HepG2 (cell line): Measurements from ENCODE around the gene NCOA5. TPM values are rescaled to one million over a fixed set of nuclear protein-coding genes. Genes with fewer than 3 reads are reported as not detected.

Experiments
- ATAC-seq: fragments of 200-7000 bp; cut with Tn5 transposase; 3 replicates; pipeline ENCODE4 v1.9.1; 2020; ENCODE audit warnings: mild to moderate bottlenecking, moderate library complexity
- BruUV-seq: library from RNA; stranded (reverse); fragments of 400-500 nt; replicated peaks from 2 replicates; lab custom pipeline; 2021; lab: Mats Ljungman, UMichigan
- CTCF ChIA-PET: fragments of 300-600 bp; formaldehyde crosslinking; extraction: SDS; loops from one replicate; lab custom pipeline; 2021; ENCODE audit warnings: low total read pairs, inconsistent platforms, low intra/inter-chr PET ratio; lab: Yijun Ruan, JAX
- POLR2A ChIA-PET: fragments of 350-600 bp; sonication (Branson Sonifier 250); formaldehyde crosslinking; loops from one replicate; lab custom pipeline; 2020; ENCODE audit warnings: antibody characterized with exemption, inconsistent platforms; lab: Yijun Ruan, JAX
- DNase-seq: peaks from one replicate; pipeline ENCODE4 v3.0.0-alpha.2; 2015; ENCODE audit warnings: low spot score
- FAIRE-seq: peaks from 3 replicates; lab custom pipeline; 2011; peaks lifted over from hg19 to GRCh38; lab: Jason Lieb, UNC
- H2AFZ ChIP-seq: one replicate; pipeline ENCODE4 v1.6.1; 2011; ENCODE audit warnings: low read length, inconsistent platforms
- H3K27ac ChIP-seq: fragments of 300-600 bp; 3 replicates; pipeline ENCODE4 v1.8.0; 2011; ENCODE audit warnings: mixed run types, mild to moderate bottlenecking, mixed read lengths, low read length, inconsistent platforms; ENCODE audit not compliant: insufficient read depth; ENCODE audit errors: extremely low read length
- H3K27me3 ChIP-seq, 2 experiments: fragments of 200-600 bp in 1 of 2; 2 replicates in 1 of 2; 3 replicates in 1 of 2; pipeline versions ENCODE4 v1.6.0 to v1.8.0; 2011; ENCODE audit warnings: low read length in 2 of 2, mild to moderate bottlenecking in 2 of 2, moderate library complexity in 2 of 2, inconsistent platforms in 1 of 2; ENCODE audit not compliant: insufficient read depth in 2 of 2, control insufficient read depth in 1 of 2
- H3K36me3 ChIP-seq, 2 experiments: fragments of 200-600 bp in 1 of 2; replicated peaks in 1 of 2; 2 replicates in 1 of 2; 3 replicates in 1 of 2; pipeline versions ENCODE4 v1.5.1 to v1.8.0; 2011; ENCODE audit warnings: low read length in 2 of 2, inconsistent platforms in 1 of 2; ENCODE audit not compliant: insufficient read depth in 2 of 2, control insufficient read depth in 1 of 2
- H3K4me1 ChIP-seq: 2 replicates; pipeline ENCODE4 v1.5.1; 2012; ENCODE audit warnings: low read length, inconsistent platforms; ENCODE audit not compliant: insufficient read depth
- H3K4me2 ChIP-seq: 2 replicates; pipeline ENCODE4 v1.6.0; 2011; ENCODE audit warnings: low read depth, low read length, inconsistent platforms
- H3K4me3 ChIP-seq, 3 experiments: fragments of 200-600 bp in 1 of 3; sonication (generic), shearing (Covaris generic) in 1 of 3; replicated peaks in 1 of 3; 2 replicates each; pipeline ENCODE4 v1.5.1; 2011 to 2016; ENCODE audit warnings: low read length in 3 of 3, inconsistent platforms in 2 of 3, low read depth in 2 of 3, mild to moderate bottlenecking in 2 of 3, control low read depth in 1 of 3, mixed read lengths in 1 of 3; ENCODE audit not compliant: insufficient read depth in 1 of 3
- H3K79me2 ChIP-seq: one replicate; pipeline ENCODE4 v1.6.1; 2011; ENCODE audit warnings: low read length, inconsistent platforms; ENCODE audit not compliant: insufficient read depth
- H3K9ac ChIP-seq: 2 replicates; pipeline ENCODE4 v1.6.0; 2011; ENCODE audit warnings: mild to moderate bottlenecking, low read depth, low read length, inconsistent platforms; ENCODE audit not compliant: insufficient read depth
- H3K9me3 ChIP-seq: 2 replicates; pipeline ENCODE4 v1.5.1; 2012; ENCODE audit warnings: mild to moderate bottlenecking, low read length
- H4K20me1 ChIP-seq: 2 replicates; pipeline ENCODE4 v1.6.0; 2011; ENCODE audit warnings: inconsistent platforms, mild to moderate bottlenecking, low read length, moderate library complexity; ENCODE audit not compliant: insufficient read depth
- ATRX ChIP-seq: sonication (generic); formaldehyde crosslinking; IDR thresholded peaks from 2 replicates; pipeline ENCODE4 v1.4.0; 2020; ENCODE audit warnings: missing genetic modification reagents, borderline replicate concordance
- CEBPG ChIP-seq: IDR thresholded peaks from 2 replicates; pipeline ENCODE4 v1.6.1; 2016
- CHD4 ChIP-seq: fragments of 200-600 bp; sonication (generic); IDR thresholded peaks from 2 replicates; pipeline ENCODE4 v1.7.0; 2017; ENCODE audit warnings: mild to moderate bottlenecking, low read length, borderline replicate concordance
- FOXK2 ChIP-seq: fragments of 450-650 bp; IDR thresholded peaks from 2 replicates; pipeline ENCODE4 v1.6.1; 2016
- GLI4 ChIP-seq: sonication (generic); formaldehyde crosslinking; IDR thresholded peaks from 2 replicates; pipeline ENCODE4 v1.5.1; 2020; ENCODE audit warnings: missing genetic modification reagents, mild to moderate bottlenecking, moderate library complexity, borderline replicate concordance
- HOXA3 ChIP-seq: sonication (generic); formaldehyde crosslinking; IDR thresholded peaks from 2 replicates; pipeline ENCODE4 v1.5.0; 2020; ENCODE audit warnings: missing genetic modification reagents
- KDM5B ChIP-seq: sonication (generic); formaldehyde crosslinking; IDR thresholded peaks from 2 replicates; pipeline ENCODE4 v1.4.0; 2020; ENCODE audit warnings: missing genetic modification reagents, mild to moderate bottlenecking, borderline replicate concordance
- PAWR ChIP-seq: sonication (generic); formaldehyde crosslinking; IDR thresholded peaks from 2 replicates; pipeline ENCODE4 v1.4.0; 2020; ENCODE audit warnings: missing genetic modification reagents, mild to moderate bottlenecking, borderline replicate concordance
- PAXIP1 ChIP-seq: sonication (generic); formaldehyde crosslinking; conservative IDR thresholded peaks from 2 replicates; pipeline ENCODE4 v1.4.0; 2020; ENCODE audit warnings: mild to moderate bottlenecking, missing genetic modification reagents, moderate library complexity
- PHF21A ChIP-seq: sonication (generic); formaldehyde crosslinking; IDR thresholded peaks from 2 replicates; pipeline ENCODE4 v1.5.0; 2020; ENCODE audit warnings: mild to moderate bottlenecking, missing genetic modification reagents
- PTBP1 ChIP-seq: fragments of 200-400 bp; formaldehyde crosslinking; IDR thresholded peaks from 2 replicates; pipeline ENCODE4 v1.6.1; 2018; ENCODE audit warnings: low read length, low read depth; ENCODE audit not compliant: poor library complexity, severe bottlenecking
- REXO4 ChIP-seq: sonication (generic); formaldehyde crosslinking; IDR thresholded peaks from 2 replicates; pipeline ENCODE4 v1.8.0; 2022; ENCODE audit warnings: missing genetic modification reagents, mild to moderate bottlenecking, borderline replicate concordance
- RXRA ChIP-seq: sonication (generic); formaldehyde crosslinking; IDR thresholded peaks from 2 replicates; pipeline ENCODE4 v1.5.1; 2020; ENCODE audit warnings: missing genetic modification reagents
- SAP130 ChIP-seq: IDR thresholded peaks from 2 replicates; pipeline ENCODE4 v1.6.1; 2016; ENCODE audit warnings: low read depth
- SMAD1 ChIP-seq: sonication (generic); formaldehyde crosslinking; IDR thresholded peaks from 2 replicates; pipeline ENCODE4 v1.4.0; 2020; ENCODE audit warnings: missing genetic modification reagents, low read depth, mild to moderate bottlenecking, borderline replicate concordance
- SNAPC5 ChIP-seq: sonication (generic); formaldehyde crosslinking; IDR thresholded peaks from 2 replicates; pipeline ENCODE4 v1.8.1; 2023; ENCODE audit warnings: mild to moderate bottlenecking, missing genetic modification reagents, borderline replicate concordance
- SRF ChIP-seq: IDR thresholded peaks from 2 replicates; pipeline ENCODE4 v1.6.1; 2011; ENCODE audit warnings: mild to moderate bottlenecking, low read depth, low read length, moderate library complexity
- SRSF1 ChIP-seq: fragments of 200-400 bp; formaldehyde crosslinking; optimal IDR thresholded peaks from 2 replicates; pipeline ENCODE3; 2017; ENCODE audit warnings: mild to moderate bottlenecking, low read depth, low read length, moderate library complexity
- ZBTB25 ChIP-seq: IDR thresholded peaks from 2 replicates; pipeline ENCODE4 v1.6.1; 2018; ENCODE audit warnings: missing genetic modification reagents
- ZNF224 ChIP-seq: sonication (generic); formaldehyde crosslinking; IDR thresholded peaks from 2 replicates; pipeline ENCODE4 v1.5.0; 2020; ENCODE audit warnings: mild to moderate bottlenecking, missing genetic modification reagents
- ZNF335 ChIP-seq: sonication (generic); formaldehyde crosslinking; IDR thresholded peaks from 2 replicates; pipeline ENCODE4 v1.4.0; 2020; ENCODE audit warnings: missing genetic modification reagents
- ZNF768 ChIP-seq: sonication (generic); formaldehyde crosslinking; IDR thresholded peaks from 2 replicates; pipeline ENCODE4 v1.4.0; 2020; ENCODE audit warnings: missing genetic modification reagents
- ZZZ3 ChIP-seq: sonication (generic); formaldehyde crosslinking; IDR thresholded peaks from 2 replicates; pipeline ENCODE4 v1.4.0; 2020; ENCODE audit warnings: missing genetic modification reagents, mild to moderate bottlenecking, borderline replicate concordance
- WGBS: methylation state at CpG from one replicate; pipeline ENCODE4 v1.1.6; 2017; ENCODE audit warnings: low lambda C conversion rate; 5-methylcytosine and 5-hydroxymethylcytosine counted together
- in situ Hi-C: cut with HindIII; loops from 2 replicates; pipeline ENCODE4 v1.10.0; 2017; ENCODE audit warnings: low pct_unique_long_range_greater_than_20kb; ENCODE audit not compliant: extremely low pct_ligation_motif_present
- intact Hi-C: fragments of 100-400 bp; cut with micrococcal nuclease; formaldehyde crosslinking; loops from one replicate; pipeline ENCODE4 v1.10.0; 2022; ENCODE audit not compliant: unreplicated experiment
- polyA plus RNA-seq, 8 experiments: library from polyadenylated mRNA; depleted of rRNA in 3 of 8; stranded (reverse) in 7 of 8; unstranded in 1 of 8; fragments of >200 nt; fragmentation: Illumina TruSeq in 4 of 8; extraction: Trizol in 4 of 8; gene quantifications; 2 replicates each; pipeline versions ENCODE4 v1.2.1 to v1.2.3, GENCODE V29; 2011 to 2016; ENCODE audit warnings: low read depth in 4 of 8, missing spikeins in 1 of 8, mixed read lengths in 1 of 8; ENCODE audit not compliant: insufficient read depth in 1 of 8
- total RNA-seq, 5 experiments: library from RNA; depleted of rRNA; stranded (reverse); fragments of >200 nt; fragmentation: Illumina TruSeq; extraction: Trizol; gene quantifications; 2 replicates each; pipeline ENCODE4 v1.2.3, GENCODE V29; 2016; ENCODE audit warnings: low read depth in 1 of 5

NCOA5 gene
- total and polyA plus RNA-seq, 2 of the 13 experiments (the other 11 are each of a cell fraction or from before 2014, with no cell fraction given) = 16.5 to 28.4 TPM

- Histone ChIP-seq H2AFZ (no peak overlapping the region), H3K9ac (no peak overlapping the region), H3K4me2 (no peak overlapping the region; the same call in 1 of the 2 replicates), H3K4me1 (peaks cover 20% of the 10 kb centered on the region), H3K79me2 (no peaks in the 10 kb centered on the region), H3K4me3 (no peak overlapping the region), H3K36me3 (no peaks in the 10 kb centered on the region), H3K27me3 (peaks cover 6 to 52% of the 10 kb centered on the region in 2 experiments; a peak in 4 of 5 replicates), H3K9me3 (no peaks in the 10 kb centered on the region), H3K27ac (no peak overlapping the region), H4K20me1 (peaks cover 2% of the 10 kb centered on the region; the same call in 1 of the 2 replicates)
- ATAC-seq = peak; percentile 56
- in situ Hi-C loops (no loop called here), intact Hi-C loops (no loop called here)
- FAIRE-seq = peak; percentile 47
- CTCF ChIA-PET = no interaction called here
- BruUV-seq = no TSS peak
- 17% methylated on average over 5 of the region's 5 CpGs for WGBS
- POLR2A ChIA-PET = no interaction called here
- DNase-seq = peak; percentile 74
- 0 out of 2 replicates have a peak, but pooled peaks have one; percentile 56 for TF ChIP-seq SAP130 (CRISPR knock-in tag)
- no peak for TF ChIP-seq KDM5B (CRISPR knock-in tag)
- TF ChIP-seq ATRX (CRISPR knock-in tag) = no peak
- TF ChIP-seq RXRA (CRISPR knock-in tag) = no peak; the same call in 1 of the 2 replicates
- TF ChIP-seq PHF21A (CRISPR knock-in tag) = no peak
- TF ChIP-seq ZNF224 (CRISPR knock-in tag) = no peak
- TF ChIP-seq PAWR (CRISPR knock-in tag) = no peak
- no peak for TF ChIP-seq GLI4 (CRISPR knock-in tag)
- TF ChIP-seq HOXA3 = no peak
- no peak for TF ChIP-seq ZNF768 (CRISPR knock-in tag)
- peak; percentile 92 for TF ChIP-seq CEBPG (CRISPR knock-in tag)
- no peak for TF ChIP-seq ZNF335 (CRISPR knock-in tag)
- no peak for TF ChIP-seq SNAPC5 (CRISPR knock-in tag)
- no peak for TF ChIP-seq SRF
- TF ChIP-seq FOXK2 = no peak
- TF ChIP-seq REXO4 = no peak
- TF ChIP-seq CHD4 = peak; percentile 77; the same call in 1 of the 2 replicates
- no peak for TF ChIP-seq SRSF1
- TF ChIP-seq PTBP1 = no peak
- no peak for TF ChIP-seq ZBTB25 (CRISPR knock-in tag)
- no peak for TF ChIP-seq ZZZ3 (CRISPR knock-in tag)
- peak; percentile 63 for TF ChIP-seq PAXIP1 (CRISPR knock-in tag)
- no peak for TF ChIP-seq SMAD1 (CRISPR knock-in tag)
These were observed 36.8 kb upstream of the NCOA5 start for GRCh38 chr20:46126440-46127056.
